ENCODE measurements around the gene NKX1-1. TPM values are rescaled to one million over a fixed set of nuclear protein-coding genes. Genes with fewer than 3 reads are reported as not detected.

The NKX1-1 gene
- total and polyA plus RNA-seq, 8 donors = not detected

GRCh38 chr4:1449833-1450741, 43.8 kb upstream of the NKX1-1 start:
- 76 to 84% (median 80%) methylated on average over 26 to 32 of the region's 32 CpGs for WGBS, 5 donors
- no peak overlapping the region for H3K4me3 ChIP-seq
- no peaks in the 10 kb centered on the region for H3K36me3 ChIP-seq
- no peaks in the 10 kb centered on the region for H3K4me1 ChIP-seq
- H3K27me3 ChIP-seq = peaks cover 0 to 65% (median 13%) of the 10 kb centered on the region in 3 donors
- H3K27ac ChIP-seq = no peak overlapping the region
- H3K9me3 ChIP-seq = peaks cover 0 to 6% (median 0%) of the 10 kb centered on the region in 4 donors
- TF ChIP-seq POLR2A (IDR thresholded peaks at IDR 0.05) (no peak), CTCF (IDR thresholded peaks at IDR 0.05) (no peak), POLR2AphosphoS5 (IDR thresholded peaks at IDR 0.05) (no peak), EP300 (IDR thresholded peaks at IDR 0.05) (no peak)
- intact Hi-C loops (cut with DNase I; ENCODE audit: low total_unique reads) = no loop called here
- peak in 1 of 2 donors; percentile 18 for DNase-seq

- Histone ChIP-seq H3K4me3 (no peak overlapping the region), H3K4me1 (no peaks in the 10 kb centered on the region), H3K36me3 (no peaks in the 10 kb centered on the region), H3K27ac (no peak overlapping the region), H3K9me3 (peaks cover 0 to under 1% (median 0%) of the 10 kb centered on the region in 4 donors), H3K27me3 (peaks cover 0 to 65% (median 13%) of the 10 kb centered on the region in 3 donors)
- 50 to 62% (median 54%) methylated on average over 7 to 12 of the region's 12 CpGs for WGBS, 5 donors
- no peak for TF ChIP-seq POLR2A (IDR thresholded peaks at IDR 0.05)
- TF ChIP-seq POLR2AphosphoS5 (IDR thresholded peaks at IDR 0.05) = no peak
- peak; percentile 0 to 14 for DNase-seq
- intact Hi-C loops (cut with DNase I; ENCODE audit: low total_unique reads) = no loop called here
Measured at GRCh38 chr4:1449475-1449832, 43.2 kb upstream of the NKX1-1 start.

- Histone ChIP-seq H3K4me3 (no peak overlapping the region), H3K27me3 (peaks cover 0 to 65% (median 13%) of the 10 kb centered on the region in 3 donors), H3K4me1 (no peaks in the 10 kb centered on the region), H3K36me3 (no peaks in the 10 kb centered on the region), H3K27ac (no peak overlapping the region), H3K9me3 (no peaks in the 10 kb centered on the region)
- intact Hi-C loops (cut with DNase I; ENCODE audit: low total_unique reads) = no loop called here
- TF ChIP-seq POLR2A (IDR thresholded peaks at IDR 0.05) = no peak
- no peak for TF ChIP-seq EP300 (IDR thresholded peaks at IDR 0.05)
- no peak for TF ChIP-seq CTCF (IDR thresholded peaks at IDR 0.05)
- TF ChIP-seq POLR2AphosphoS5 (IDR thresholded peaks at IDR 0.05) = no peak
- 70 to 74% (median 71%) methylated on average over 18 to 28 of the region's 28 CpGs for WGBS, 5 donors
- peak in 1 of 2 donors; percentile 16 for DNase-seq
Measured at GRCh38 chr4:1448589-1449420, 42.6 kb upstream of the NKX1-1 start.

GRCh38 chr4:1447676-1448588, 41.7 kb upstream of the NKX1-1 start:
- WGBS, 5 donors = 75 to 80% (median 80%) methylated on average over 16 to 18 of the region's 18 CpGs

More at GRCh38 chr4:1447676-1448588, 41.7 kb upstream of the NKX1-1 start:
- H3K36me3 ChIP-seq = no peaks in the 10 kb centered on the region
- no peak overlapping the region for H3K4me3 ChIP-seq
- H3K27ac ChIP-seq = no peak overlapping the region
- TF ChIP-seq POLR2AphosphoS5 (IDR thresholded peaks at IDR 0.05) (no peak), CTCF (IDR thresholded peaks at IDR 0.05) (no peak)
- intact Hi-C loops (cut with DNase I; ENCODE audit: low total_unique reads) = no loop called here
- DNase-seq = peak; percentile 0 to 17
- H3K27me3 ChIP-seq = peaks cover 0 to 65% (median 13%) of the 10 kb centered on the region in 3 donors
- no peaks in the 10 kb centered on the region for H3K4me1 ChIP-seq
- no peaks in the 10 kb centered on the region for H3K9me3 ChIP-seq
